OCI-LY7 (cell line): ENCODE results near the gene NRK.

Experiments used
- EZH2phosphoT487 ChIP-seq: fragments of 200-600 bp; sonication (generic); IDR thresholded peaks from 2 replicates; pipeline ENCODE4 v1.6.1; 2018; ENCODE audit warnings: low read depth, borderline replicate concordance, mild to moderate bottlenecking, mixed run types, antibody characterized with exemption, low read length, moderate library complexity, mixed read lengths
- TF ChIP-seq, protein P1 (sequence below): fragments of 200-600 bp; sonication (generic); conservative IDR thresholded peaks from 2 replicates; pipeline ENCODE4 v1.5.1; 2014; ENCODE audit warnings: mild to moderate bottlenecking, antibody characterized with exemption, low read length, moderate library complexity, mixed read lengths

GRCh38 chrX:105773801-105774200 lies 48.5 kb upstream of the NRK start:
- TF ChIP-seq, protein P1, sequence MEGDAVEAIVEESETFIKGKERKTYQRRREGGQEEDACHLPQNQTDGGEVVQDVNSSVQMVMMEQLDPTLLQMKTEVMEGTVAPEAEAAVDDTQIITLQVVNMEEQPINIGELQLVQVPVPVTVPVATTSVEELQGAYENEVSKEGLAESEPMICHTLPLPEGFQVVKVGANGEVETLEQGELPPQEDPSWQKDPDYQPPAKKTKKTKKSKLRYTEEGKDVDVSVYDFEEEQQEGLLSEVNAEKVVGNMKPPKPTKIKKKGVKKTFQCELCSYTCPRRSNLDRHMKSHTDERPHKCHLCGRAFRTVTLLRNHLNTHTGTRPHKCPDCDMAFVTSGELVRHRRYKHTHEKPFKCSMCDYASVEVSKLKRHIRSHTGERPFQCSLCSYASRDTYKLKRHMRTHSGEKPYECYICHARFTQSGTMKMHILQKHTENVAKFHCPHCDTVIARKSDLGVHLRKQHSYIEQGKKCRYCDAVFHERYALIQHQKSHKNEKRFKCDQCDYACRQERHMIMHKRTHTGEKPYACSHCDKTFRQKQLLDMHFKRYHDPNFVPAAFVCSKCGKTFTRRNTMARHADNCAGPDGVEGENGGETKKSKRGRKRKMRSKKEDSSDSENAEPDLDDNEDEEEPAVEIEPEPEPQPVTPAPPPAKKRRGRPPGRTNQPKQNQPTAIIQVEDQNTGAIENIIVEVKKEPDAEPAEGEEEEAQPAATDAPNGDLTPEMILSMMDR: no peak
- no peak for TF ChIP-seq EZH2phosphoT487
